GM18907 (cell line): ENCODE results near the gene MCF2L2.
"Not testable (repeated sequence)": the region's sequence is repeated elsewhere in the genome, so short reads cannot be mapped to it uniquely, and the experiment has no call there.

Experiments used
- ATAC-seq: cut with Tn5 transposase; IDR thresholded peaks from one replicate; pipeline ENCODE4 v1.9.1; 2021; ENCODE audit warnings: mild to moderate bottlenecking, moderate library complexity; ENCODE audit not compliant: unreplicated experiment

MCF2L2 gene

DNA sequence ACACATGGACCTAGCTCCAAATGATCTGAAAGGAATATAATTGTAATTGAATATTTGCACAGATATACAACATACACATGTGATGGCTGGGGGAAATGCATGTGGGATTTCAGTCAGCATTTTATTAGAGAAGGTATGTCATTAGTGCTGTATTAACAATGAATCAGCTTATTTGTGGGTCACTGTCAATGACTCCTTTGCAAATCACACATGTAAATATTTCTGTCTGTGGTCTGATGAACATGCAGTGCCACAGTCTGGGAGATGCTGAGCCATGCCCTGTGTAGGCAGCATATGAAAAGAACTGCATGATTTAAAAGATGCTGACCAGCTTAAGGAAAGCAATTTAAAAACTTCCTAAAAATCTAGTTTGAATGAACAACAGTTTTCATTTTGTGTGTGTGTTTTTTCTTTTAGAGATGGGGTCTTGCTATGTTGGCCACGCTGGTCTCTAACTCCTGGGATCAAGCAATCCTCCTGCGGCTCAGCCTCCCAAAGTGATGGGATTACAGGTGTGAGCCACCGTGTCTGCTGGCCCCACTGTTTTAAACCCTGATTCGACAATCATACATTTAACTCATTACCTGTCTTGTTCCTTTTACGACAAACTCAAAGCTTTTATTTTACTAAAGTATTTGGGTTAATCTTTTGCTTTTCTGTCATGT lies 176.2 kb downstream of the MCF2L2 start:
- ATAC-seq: no peak

- no peak for ATAC-seq
Observed at GRCh38 chr3:183249006-183249718, 179.3 kb downstream of the MCF2L2 start.

- ATAC-seq: no peak
Observed at GRCh38 chr3:183247011-183247589, 181.3 kb downstream of the MCF2L2 start.

- ATAC-seq: no peak
Observed at GRCh38 chr3:183244981-183245476, 183.4 kb downstream of the MCF2L2 start.

GRCh38 chr3:183244219-183244618 lies 184.2 kb downstream of the MCF2L2 start:
- ATAC-seq: no peak

- ATAC-seq: no peak
Observed at GRCh38 chr3:183242431-183242830, 186.0 kb downstream of the MCF2L2 start.

- ATAC-seq: no peak
Observed at GRCh38 chr3:183239046-183239445, 189.4 kb downstream of the MCF2L2 start.

- no peak for ATAC-seq
Observed at GRCh38 chr3:183233966-183234365, 194.5 kb downstream of the MCF2L2 start.

GRCh38 chr3:183230826-183231225 lies 197.6 kb downstream of the MCF2L2 start:
- ATAC-seq: no peak

DNA sequence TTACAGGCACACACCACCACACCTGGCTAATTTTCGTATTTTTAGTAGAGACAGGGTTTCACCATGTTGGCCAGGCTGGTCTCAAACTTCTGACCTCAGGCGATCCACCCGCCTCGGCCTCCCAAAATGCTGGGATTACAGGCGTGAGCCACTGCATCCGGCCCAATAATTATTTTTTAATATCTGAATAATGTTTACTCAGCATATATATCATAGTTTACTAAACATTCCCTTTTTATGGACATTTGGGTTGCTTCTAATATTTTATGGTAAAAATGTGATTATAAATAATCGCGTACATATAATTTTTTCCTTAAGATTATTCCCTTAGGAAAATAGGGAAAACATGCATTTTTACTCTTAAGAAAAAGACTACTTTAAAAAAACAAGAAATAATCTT lies 198.2 kb downstream of the MCF2L2 start:
- not testable (repeated sequence) for ATAC-seq

GRCh38 chr3:183229178-183229577 lies 199.2 kb downstream of the MCF2L2 start:
- ATAC-seq: no peak

DNA sequence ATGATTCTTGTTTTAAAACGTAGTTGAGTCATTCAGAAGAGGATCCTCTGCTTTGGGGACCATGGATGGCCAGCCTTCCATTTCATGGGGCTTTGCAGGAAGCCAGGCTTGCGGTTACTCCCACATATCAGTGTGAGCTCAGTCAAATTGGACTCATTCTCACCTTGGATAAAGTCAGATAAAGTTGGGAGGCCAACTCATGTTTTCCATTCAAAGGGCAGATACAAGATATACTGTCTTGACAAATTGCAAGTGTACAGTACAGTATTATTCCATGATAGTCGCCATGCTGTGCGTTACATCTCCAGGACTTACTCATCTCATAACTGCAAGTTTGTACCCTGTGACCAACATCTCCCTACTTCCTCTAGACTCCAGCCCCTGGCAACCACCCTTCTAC lies 200.8 kb downstream of the MCF2L2 start:
- no peak for ATAC-seq

- ATAC-seq: no peak
Observed at GRCh38 chr3:183226333-183226890, 202.0 kb downstream of the MCF2L2 start.

DNA sequence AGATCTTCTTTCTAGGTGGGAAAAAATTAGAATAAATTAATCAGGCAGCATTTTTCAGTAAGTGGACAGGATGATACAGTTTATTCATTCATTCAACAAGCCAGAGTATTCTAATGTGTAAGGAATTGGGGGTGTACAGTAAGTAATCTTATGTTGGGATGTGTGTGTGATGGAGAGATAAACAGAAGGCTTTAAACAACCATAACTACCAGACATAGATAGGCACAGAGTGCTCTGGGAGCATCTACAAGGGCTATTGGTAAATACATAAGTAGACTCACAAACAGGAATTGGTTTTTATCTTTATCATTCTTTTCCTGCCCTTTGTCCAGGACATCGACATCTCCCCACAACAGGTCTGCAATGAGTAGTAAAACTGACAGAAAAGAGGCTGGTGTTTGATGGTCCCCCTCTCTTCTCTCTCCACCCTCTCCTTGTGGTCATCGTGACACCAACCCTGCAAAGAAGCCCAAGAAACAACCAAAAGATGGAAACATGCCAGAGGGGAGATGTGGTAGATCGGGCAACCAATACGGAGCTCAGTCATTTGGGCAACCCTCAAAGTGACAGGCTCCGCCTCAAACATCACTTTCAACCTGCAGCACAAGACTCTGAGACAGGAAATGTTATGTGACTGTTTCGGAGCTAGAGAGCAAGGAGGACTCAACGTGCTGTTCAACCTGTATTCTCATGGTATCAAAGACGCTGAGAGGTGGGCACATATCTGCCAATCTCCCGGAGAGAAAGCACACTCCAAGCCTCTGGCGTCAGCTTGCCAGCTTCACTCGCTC lies 204.0 kb downstream of the MCF2L2 start:
- ATAC-seq: no peak

GRCh38 chr3:183222631-183223235 lies 205.7 kb downstream of the MCF2L2 start:
- no peak for ATAC-seq

DNA sequence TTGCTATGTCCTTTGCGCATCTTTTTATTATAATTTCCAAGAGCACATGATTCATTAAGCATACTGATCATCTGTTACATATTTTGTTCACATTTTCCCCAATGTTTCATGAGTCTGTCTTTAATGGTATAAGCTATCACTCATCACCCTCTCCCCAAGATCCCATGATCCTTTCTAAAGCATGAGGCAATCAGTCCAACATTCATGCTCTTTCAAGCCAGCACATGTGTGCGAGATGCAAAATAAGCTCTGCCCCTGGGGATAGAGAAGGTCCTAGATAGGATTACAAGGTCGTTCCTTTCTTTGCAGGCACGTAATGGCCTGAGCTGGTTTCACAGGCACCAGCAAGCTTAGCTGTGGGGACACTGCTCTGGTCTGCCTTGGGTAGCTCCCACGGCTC lies 207.6 kb downstream of the MCF2L2 start:
- ATAC-seq: no peak

DNA sequence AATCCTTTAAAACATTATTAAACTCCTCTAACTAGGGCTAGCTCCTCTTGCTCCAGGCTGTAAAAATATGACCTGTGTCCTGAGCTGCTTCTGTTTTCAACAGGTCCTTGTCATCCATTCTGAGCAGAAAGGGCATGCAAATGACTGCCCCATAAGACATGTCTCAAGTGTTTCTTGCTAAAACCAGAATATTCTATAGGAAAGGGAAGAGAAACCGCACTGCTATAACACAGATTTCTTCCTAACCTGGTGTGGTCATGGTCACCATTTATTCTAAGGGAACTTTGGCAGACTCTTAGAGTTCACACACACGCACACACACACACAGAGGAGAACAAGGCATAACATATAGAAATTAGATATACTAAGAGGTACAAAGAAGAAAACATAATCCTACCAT lies 209.6 kb downstream of the MCF2L2 start:
- no peak for ATAC-seq

DNA sequence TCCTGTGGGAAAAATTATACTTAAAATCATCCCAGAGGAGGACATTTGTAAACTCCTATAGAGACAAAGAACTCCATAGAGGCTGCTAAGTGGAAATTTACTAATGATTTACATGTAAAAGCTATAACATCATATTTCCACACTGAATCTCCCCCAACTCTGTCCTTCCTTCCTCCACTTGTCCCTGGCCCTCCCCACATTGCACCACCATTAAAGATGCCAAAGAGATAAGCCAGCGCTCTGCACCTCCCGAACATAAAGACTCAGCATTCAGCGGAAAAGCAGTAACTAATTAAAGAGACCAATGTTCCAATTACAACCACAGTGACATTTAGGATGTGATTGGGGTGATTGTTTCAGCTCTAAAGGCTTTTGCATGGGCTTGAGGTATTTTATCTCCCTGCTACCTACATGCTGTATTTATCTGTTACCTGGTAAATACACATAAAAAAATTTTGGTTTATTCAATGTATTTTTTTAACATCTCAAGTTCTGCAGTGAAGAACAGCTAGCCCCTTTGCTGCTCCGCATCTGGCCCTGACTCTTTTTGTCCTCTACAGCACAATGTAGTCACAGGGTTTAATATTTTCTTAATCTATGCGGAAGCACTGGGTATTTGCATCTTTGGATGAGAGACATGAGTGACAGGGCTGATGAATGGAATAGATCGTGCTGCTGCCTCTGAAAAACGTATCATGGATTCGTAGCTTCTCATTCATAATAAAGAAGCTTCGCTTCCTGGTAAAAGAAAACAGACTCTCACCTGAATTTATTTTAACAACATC lies 210.7 kb downstream of the MCF2L2 start:
- ATAC-seq: no peak

DNA sequence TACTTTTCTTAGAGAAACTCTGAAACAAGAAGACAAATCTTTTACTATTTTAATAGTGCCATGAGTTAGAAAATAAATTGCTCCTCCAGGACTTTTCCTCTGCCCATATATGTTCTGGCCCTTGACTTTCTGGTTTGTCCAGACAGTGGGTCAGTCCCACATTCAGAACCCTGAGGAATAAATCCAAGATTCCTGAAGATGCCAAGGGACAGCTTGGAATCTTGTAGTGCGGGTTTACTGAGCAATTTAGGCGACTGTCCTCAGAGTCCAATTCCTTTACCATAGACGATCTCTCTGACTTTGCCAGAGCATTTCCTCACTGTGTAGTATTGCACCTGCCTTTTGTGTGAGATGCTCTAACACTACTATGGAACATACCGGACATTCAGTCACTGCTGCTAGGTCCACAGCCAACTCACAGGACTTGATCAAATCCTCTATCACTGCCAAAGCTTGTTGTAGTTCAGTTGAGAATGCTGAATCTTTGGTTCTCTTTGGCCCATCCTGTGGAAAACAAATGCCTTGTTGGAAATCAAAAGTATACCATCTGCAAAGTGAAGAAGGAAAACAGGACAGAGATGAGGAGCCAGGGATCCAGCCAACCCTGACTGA lies 212.7 kb downstream of the MCF2L2 start:
- ATAC-seq: no peak
